GM12878 (cell line): ENCODE data around the gene KRI1. TPM values are rescaled to one million over a fixed set of nuclear protein-coding genes. Genes with fewer than 3 reads are reported as not detected.

ENCODE experiments used
- ATAC-seq: fragments of 200-7000 bp; cut with Tn5 transposase; 3 replicates; pipeline ENCODE4 v1.9.1; 2020; ENCODE audit warnings: mild to moderate bottlenecking, moderate library complexity
- BruUV-seq: library from RNA; stranded (reverse); fragments of 400-500 nt; replicated peaks from 2 replicates; lab custom pipeline; 2021; lab: Mats Ljungman, UMichigan
- CTCF ChIA-PET: fragments of 300-600 bp; sonication (Branson Sonifier 250); formaldehyde crosslinking; extraction: SDS; loops from one replicate; lab custom pipeline; 2021; ENCODE audit warnings: inconsistent platforms; lab: Yijun Ruan, JAX
- POLR2A ChIA-PET: fragments of 350-600 bp; formaldehyde crosslinking; extraction: SDS; loops from one replicate; lab custom pipeline; 2021; ENCODE audit warnings: inconsistent platforms; lab: Charles Lee
- RAD21 ChIA-PET: fragments of 300-600 bp; sonication (Branson Sonifier 250); formaldehyde crosslinking; loops from one replicate; lab custom pipeline; 2023; ENCODE audit warnings: antibody characterized with exemption; ENCODE audit not compliant: unreplicated experiment; lab: Charles Lee
- SMC1A ChIA-PET: fragments of 300-600 bp; sonication (Branson Sonifier 250); formaldehyde crosslinking; loops from one replicate; lab custom pipeline; 2023; ENCODE audit not compliant: unreplicated experiment, uncharacterized antibody; lab: Charles Lee
- DNase-seq: peaks from one replicate; pipeline ENCODE4 v3.0.0-alpha.2; 2011; ENCODE audit warnings: low read depth, low spot score
- FAIRE-seq: peaks from 3 replicates; lab custom pipeline; 2011; peaks lifted over from hg19 to GRCh38; lab: Jason Lieb, UNC
- H2AFZ ChIP-seq: 2 replicates; pipeline ENCODE4 v1.6.0; 2011; ENCODE audit warnings: low read depth, low read length, control low read depth; ENCODE audit not compliant: control insufficient read depth
- H3K27ac ChIP-seq: 2 replicates; pipeline ENCODE4 v1.5.1; 2011; ENCODE audit warnings: control low read depth; ENCODE audit not compliant: control insufficient read depth, insufficient read depth
- H3K27me3 ChIP-seq, 2 experiments: replicated peaks in 1 of 2; 2 replicates each; pipeline versions ENCODE4 v1.6.0 to v1.6.1; 2011; ENCODE audit warnings: low read length in 1 of 2; ENCODE audit not compliant: control insufficient read depth in 2 of 2, insufficient read depth in 2 of 2
- H3K36me3 ChIP-seq, 2 experiments: 2 replicates each; pipeline ENCODE4 v1.5.1; 2011; ENCODE audit warnings: low read length in 1 of 2; ENCODE audit not compliant: control insufficient read depth in 2 of 2, insufficient read depth in 2 of 2
- H3K4me1 ChIP-seq: 2 replicates; pipeline ENCODE4 v1.6.1; 2011; ENCODE audit warnings: mild to moderate bottlenecking, low read length, moderate library complexity, mixed read lengths; ENCODE audit not compliant: control insufficient read depth, insufficient read depth
- H3K4me2 ChIP-seq: 2 replicates; pipeline ENCODE4 v1.6.0; 2011; ENCODE audit warnings: control low read depth; ENCODE audit not compliant: control insufficient read depth, insufficient read depth
- H3K4me3 ChIP-seq: fragments of 200-600 bp; sonication (generic); 2 replicates; pipeline ENCODE4 v1.5.1; 2016
- H3K79me2 ChIP-seq: 2 replicates; pipeline ENCODE4 v1.6.0; 2011; ENCODE audit warnings: low read length; ENCODE audit not compliant: control insufficient read depth, insufficient read depth
- H3K9ac ChIP-seq: 2 replicates; pipeline ENCODE4 v1.8.0; 2011; ENCODE audit warnings: low read length, control low read depth, mixed read lengths; ENCODE audit not compliant: control insufficient read depth, insufficient read depth
- H3K9me3 ChIP-seq: replicated peaks from 3 replicates; pipeline ENCODE4 v1.5.1; 2011; ENCODE audit warnings: mild to moderate bottlenecking, low read length; ENCODE audit not compliant: control insufficient read depth, insufficient read depth
- H4K20me1 ChIP-seq: 2 replicates; pipeline ENCODE4 v1.6.0; 2011; ENCODE audit not compliant: control insufficient read depth, insufficient read depth
- ASH2L ChIP-seq: fragments of 300-600, 200-600 bp; sonication (generic); IDR thresholded peaks from 2 replicates; pipeline ENCODE4 v1.6.1; 2017; ENCODE audit warnings: low read depth, mild to moderate bottlenecking, borderline replicate concordance
- CHD1 ChIP-seq: IDR thresholded peaks from 2 replicates; pipeline ENCODE4 v1.6.1; 2012; ENCODE audit warnings: low read depth, low read length, improper control_type of control experiment
- EED ChIP-seq: sonication (generic); IDR thresholded peaks from 2 replicates; pipeline ENCODE4 v1.6.1; 2016; ENCODE audit warnings: antibody characterized with exemption, low read depth
- GABPA ChIP-seq: IDR thresholded peaks from 2 replicates; pipeline ENCODE4 v1.6.1; 2014; ENCODE audit warnings: antibody characterized with exemption, low read depth, mild to moderate bottlenecking, inconsistent platforms
- IRF4 ChIP-seq: IDR thresholded peaks from 2 replicates; pipeline ENCODE4 v1.6.1; 2011; ENCODE audit warnings: low read depth, low read length
- LARP7 ChIP-seq: fragments of 450-650 bp; IDR thresholded peaks from 2 replicates; pipeline ENCODE4 v1.6.1; 2017; ENCODE audit warnings: mild to moderate bottlenecking
- MYC ChIP-seq: IDR thresholded peaks from 2 replicates; pipeline ENCODE4 v1.6.1; 2011; ENCODE audit warnings: mild to moderate bottlenecking, low read length, moderate library complexity, inconsistent platforms; ENCODE audit not compliant: insufficient read depth, insufficient replicate concordance, insufficient read length, severe bottlenecking
- NBN ChIP-seq: fragments of 450-650 bp; IDR thresholded peaks from 2 replicates; pipeline ENCODE4 v1.6.1; 2016
- NR2C1 ChIP-seq: fragments of 450-650 bp; IDR thresholded peaks from 2 replicates; pipeline ENCODE4 v1.6.1; 2017; ENCODE audit warnings: antibody characterized with exemption, mild to moderate bottlenecking, moderate library complexity
- PKNOX1 ChIP-seq: fragments of 450-650 bp; IDR thresholded peaks from 2 replicates; pipeline ENCODE4 v1.6.1; 2016; ENCODE audit warnings: mild to moderate bottlenecking
- POLR2AphosphoS2 ChIP-seq: IDR thresholded peaks from 2 replicates; pipeline ENCODE4 v1.6.1; 2011; ENCODE audit warnings: low read depth, mild to moderate bottlenecking, low read length, improper control_type of control experiment, moderate library complexity
- RAD51 ChIP-seq: fragments of 450-650 bp; IDR thresholded peaks from 2 replicates; pipeline ENCODE4 v1.6.1; 2016; ENCODE audit warnings: moderate library complexity, mild to moderate bottlenecking, inconsistent platforms
- REST ChIP-seq: IDR thresholded peaks from 2 replicates; pipeline ENCODE4 v1.6.1; 2012; ENCODE audit warnings: mild to moderate bottlenecking, low read depth, low read length
- SP1 ChIP-seq: IDR thresholded peaks from one replicate; pipeline ENCODE4 v1.6.1; 2011; ENCODE audit warnings: low read depth, low read length
- TBL1XR1 ChIP-seq: IDR thresholded peaks from 2 replicates; pipeline ENCODE4 v1.6.1; 2012; ENCODE audit warnings: low read depth, low read length, improper control_type of control experiment
- WRNIP1 ChIP-seq: IDR thresholded peaks from 2 replicates; pipeline ENCODE4 v1.6.1; 2011; ENCODE audit warnings: low read depth, low read length, improper control_type of control experiment, borderline replicate concordance
- ZBTB33 ChIP-seq: fragments of 450-650 bp; IDR thresholded peaks from 2 replicates; pipeline ENCODE4 v1.6.1; 2017; ENCODE audit warnings: mild to moderate bottlenecking
- WGBS: methylation state at CpG from one replicate; pipeline ENCODE4 v1.1.6; 2016; ENCODE audit warnings: low lambda C conversion rate; ENCODE audit not compliant: insufficient replicate concordance, insufficient coverage; ENCODE audit errors: missing lambda C conversion rate; 5-methylcytosine and 5-hydroxymethylcytosine counted together
- in situ Hi-C: fragments of 300-500 bp; cut with MboI; formaldehyde crosslinking; loops from 9 replicates; pipeline ENCODE4 v1.14.3; 2018; ENCODE audit warnings: mixed read lengths
- intact Hi-C: fragments of 100-400 bp; cut with micrococcal nuclease; formaldehyde crosslinking; loops from one replicate; pipeline ENCODE4 v1.14.2; 2022; ENCODE audit not compliant: unreplicated experiment
- polyA plus RNA-seq, 11 experiments: library from polyadenylated mRNA; depleted of rRNA in 4 of 11; unstranded in 6 of 11; stranded (reverse) in 5 of 11; fragments of >200 nt; fragmentation: Nextera tagmentation in 4 of 11; fragmentation: Illumina TruSeq in 1 of 11; extraction: Ambion mirVana in 4 of 11; extraction: Trizol in 1 of 11; gene quantifications; 1 replicate in 1 of 11; 2 replicates in 10 of 11; pipeline versions ENCODE4 v1.2.1 to v1.2.3, GENCODE V29; 2011 to 2016; ENCODE audit warnings: inconsistent platforms in 2 of 11, missing spikeins in 2 of 11, low read depth in 1 of 11
- total RNA-seq, 4 experiments: library from RNA; depleted of rRNA in 3 of 4; stranded (reverse); fragments of >200 nt in 3 of 4; fragmentation: Illumina TruSeq in 1 of 4; extraction: Trizol in 1 of 4; gene quantifications; 2 replicates each; pipeline versions ENCODE4 v1.2.1 to v1.2.3, GENCODE V29; 2013 to 2021

Gene KRI1
- total and polyA plus RNA-seq, 10 of the 15 experiments (the other 5 are each of a cell fraction or from before 2014, with no cell fraction given), result 0.98 to 42.5 (median 24.7) TPM

GRCh38 chr19:10560154-10560553, 5.7 kb downstream of the KRI1 start:
- CTCF ChIA-PET, result no interaction called here
- POLR2A ChIA-PET, result no interaction called here
- Histone ChIP-seq H3K27ac (no peak overlapping the region), H3K79me2 (peaks cover 9% of the 10 kb centered on the region), H3K9ac (no peak overlapping the region), H4K20me1 (no peaks in the 10 kb centered on the region), H3K4me3 (no peak overlapping the region), H3K27me3 (no peaks in the 10 kb centered on the region), H3K4me2 (no peak overlapping the region), H3K4me1 (peaks cover 9% of the 10 kb centered on the region), H3K9me3 (no peaks in the 10 kb centered on the region), H3K36me3 (peaks cover 13 to 14% of the 10 kb centered on the region in 2 experiments), H2AFZ (no peak overlapping the region)
- DNase-seq (no peak), ATAC-seq (no peak), FAIRE-seq (no peak)
- RAD21 ChIA-PET, result no interaction called here
- SMC1A ChIA-PET, result no interaction called here
- intact Hi-C loops (no loop called here), in situ Hi-C loops (no loop called here)
- WGBS, result 94% methylated on average over 7 of the region's 7 CpGs
- no TSS peak for BruUV-seq
- no peak for TF ChIP-seq LARP7
- no peak for TF ChIP-seq CHD1
- TF ChIP-seq REST, result no peak
- no peak for TF ChIP-seq SP1
- no peak for TF ChIP-seq WRNIP1
- no peak for TF ChIP-seq MYC
- no peak for TF ChIP-seq TBL1XR1
- TF ChIP-seq IRF4, result no peak
- no peak for TF ChIP-seq NR2C1
- no peak for TF ChIP-seq NBN
- no peak for TF ChIP-seq POLR2AphosphoS2
- TF ChIP-seq RAD51, result no peak
- TF ChIP-seq EED, result no peak
- no peak for TF ChIP-seq ASH2L
- no peak for TF ChIP-seq ZBTB33
- no peak for TF ChIP-seq PKNOX1
- no peak for TF ChIP-seq GABPA
